GM23248 (cell line): Measurements from ENCODE around the gene KDM2B. TPM values are rescaled to one million over a fixed set of nuclear protein-coding genes. Genes with fewer than 3 reads are reported as not detected.

Source experiments
- DNase-seq: peaks from one replicate; pipeline ENCODE4 v3.0.0-alpha.2; 2015
- H2AFZ ChIP-seq: fragments of 200-600 bp; sonication (generic); 2 replicates; pipeline ENCODE4 v1.6.1; 2016; ENCODE audit warnings: antibody characterized with exemption
- H3F3A ChIP-seq: fragments of 200-600 bp; sonication (generic); 2 replicates; pipeline ENCODE4 v1.6.1; 2016; ENCODE audit warnings: mild to moderate bottlenecking, antibody characterized with exemption, mixed run types; ENCODE audit not compliant: insufficient read depth
- H3K27ac ChIP-seq: fragments of 200-600 bp; sonication (generic); 2 replicates; pipeline ENCODE4 v1.5.1; 2016; ENCODE audit warnings: mild to moderate bottlenecking
- H3K27me3 ChIP-seq: fragments of 200-600 bp; sonication (generic); replicated peaks from 2 replicates; pipeline ENCODE4 v1.6.1; 2016; ENCODE audit warnings: mild to moderate bottlenecking; ENCODE audit not compliant: insufficient read depth
- H3K36me3 ChIP-seq: fragments of 200-600 bp; sonication (generic); 2 replicates; pipeline ENCODE4 v1.6.1; 2016; ENCODE audit warnings: low read depth, mild to moderate bottlenecking
- H3K4me1 ChIP-seq: fragments of 200-600 bp; sonication (generic); 2 replicates; pipeline ENCODE4 v1.6.1; 2016; ENCODE audit warnings: mild to moderate bottlenecking; ENCODE audit not compliant: insufficient read depth
- H3K4me2 ChIP-seq: fragments of 200-600 bp; sonication (generic); one replicate; pipeline ENCODE4 v1.6.1; 2016; ENCODE audit warnings: mild to moderate bottlenecking; ENCODE audit not compliant: unreplicated experiment
- H3K4me3 ChIP-seq: fragments of 200-600 bp; sonication (generic); 2 replicates; pipeline ENCODE4 v1.5.1; 2016; ENCODE audit warnings: mild to moderate bottlenecking
- H3K79me2 ChIP-seq: fragments of 200-600 bp; sonication (generic); 2 replicates; pipeline ENCODE4 v1.6.1; 2016; ENCODE audit warnings: mild to moderate bottlenecking; ENCODE audit not compliant: insufficient read depth
- H3K9ac ChIP-seq: fragments of 200-600 bp; sonication (generic); 2 replicates; pipeline ENCODE4 v1.6.1; 2016; ENCODE audit warnings: mild to moderate bottlenecking
- H3K9me2 ChIP-seq: fragments of 200-600 bp; sonication (generic); 2 replicates; pipeline ENCODE4 v1.6.1; 2016; ENCODE audit warnings: mixed run types, mild to moderate bottlenecking, moderate library complexity; ENCODE audit not compliant: insufficient read depth
- H3K9me3 ChIP-seq: fragments of 200-600 bp; sonication (generic); one replicate; pipeline ENCODE4 v1.6.1; 2017; ENCODE audit warnings: low read depth
- H4K20me1 ChIP-seq: fragments of 200-600 bp; sonication (generic); 2 replicates; pipeline ENCODE4 v1.6.0; 2016; ENCODE audit not compliant: insufficient read depth
- EZH2 ChIP-seq: fragments of 200-600 bp; sonication (generic); IDR thresholded peaks from 2 replicates; pipeline ENCODE4 v1.6.1; 2018; ENCODE audit warnings: antibody characterized with exemption, mild to moderate bottlenecking; ENCODE audit not compliant: insufficient read depth, poor library complexity, severe bottlenecking
- EZH2phosphoT487 ChIP-seq: fragments of 200-600 bp; sonication (generic); IDR thresholded peaks from 2 replicates; pipeline ENCODE4 v1.6.1; 2018; ENCODE audit warnings: antibody characterized with exemption, moderate library complexity, mild to moderate bottlenecking, low read depth; ENCODE audit not compliant: insufficient read depth
- WGBS, 2 experiments: methylation state at CpG; one replicate each; pipeline ENCODE4 v1.1.6; 2015 to 2017; ENCODE audit warnings: low lambda C conversion rate in 2 of 2, low coverage in 1 of 2; ENCODE audit errors: missing lambda C conversion rate in 2 of 2; 5-methylcytosine and 5-hydroxymethylcytosine counted together
- in situ Hi-C: fragments of 300-500 bp; cut with MboI; formaldehyde crosslinking; loops from 2 replicates; pipeline ENCODE4 v1.15.0; 2020
- polyA plus RNA-seq: library from polyadenylated mRNA; unstranded; fragments of >200 nt; fragmentation: Nextera tagmentation; extraction: Ambion mirVana; gene quantifications from 2 replicates; pipeline ENCODE4 v1.2.1, GENCODE V29; 2016
- total RNA-seq: library from RNA; depleted of rRNA; stranded (reverse); fragments of >200 nt; shearing (Covaris generic); gene quantifications from 2 replicates; pipeline ENCODE4 v1.2.3, GENCODE V29; 2014

The KDM2B gene
- total and polyA plus RNA-seq, 2 experiments from 2014 or later: 8.2 to 20.1 TPM

- H3K9me2 ChIP-seq: no peaks in the 10 kb centered on the region
- TF ChIP-seq EZH2: no peak
- no peak for TF ChIP-seq EZH2phosphoT487
- no peak overlapping the region for H2AFZ ChIP-seq
- peaks cover 10% of the 10 kb centered on the region; the same call in 1 of the 2 replicates for H3K4me1 ChIP-seq
- no peak overlapping the region for H3K9ac ChIP-seq
- in situ Hi-C loops: no loop called here
- no peaks in the 10 kb centered on the region; the same call in 1 of the 2 replicates for H3K36me3 ChIP-seq
- H3F3A ChIP-seq: no peaks in the 10 kb centered on the region
- H4K20me1 ChIP-seq: no peaks in the 10 kb centered on the region
- no peak overlapping the region for H3K4me2 ChIP-seq
- H3K9me3 ChIP-seq: no peaks in the 10 kb centered on the region
- H3K27ac ChIP-seq: no peak overlapping the region
- DNase-seq: no peak
- H3K4me3 ChIP-seq: no peak overlapping the region
- no peaks in the 10 kb centered on the region for H3K27me3 ChIP-seq
- no peaks in the 10 kb centered on the region for H3K79me2 ChIP-seq
- 97 to 98% methylated on average over 6 of the region's 6 CpGs for WGBS, 2 experiments
These were observed 40.9 kb downstream of the KDM2B start for GRCh38 chr12:121539908-121540307.

- WGBS, 2 experiments: 61 to 75% methylated on average over 5 of the region's 5 CpGs
- H3K9me2 ChIP-seq: no peaks in the 10 kb centered on the region
- no peak overlapping the region for H3K4me3 ChIP-seq
- no peaks in the 10 kb centered on the region for H3K79me2 ChIP-seq
- no peaks in the 10 kb centered on the region for H3K27me3 ChIP-seq
- no peak overlapping the region for H3K4me2 ChIP-seq
- H3K9ac ChIP-seq: no peak overlapping the region
- H3F3A ChIP-seq: no peaks in the 10 kb centered on the region
- H2AFZ ChIP-seq: no peak overlapping the region
- no peak overlapping the region for H3K27ac ChIP-seq
- peak; percentile 17 for DNase-seq
- no peak for TF ChIP-seq EZH2
- TF ChIP-seq EZH2phosphoT487: no peak
- H3K4me1 ChIP-seq: peaks cover 10% of the 10 kb centered on the region; the same call in 1 of the 2 replicates
- in situ Hi-C loops: no loop called here
- H3K36me3 ChIP-seq: no peaks in the 10 kb centered on the region; the same call in 1 of the 2 replicates
- H3K9me3 ChIP-seq: no peaks in the 10 kb centered on the region
- no peaks in the 10 kb centered on the region for H4K20me1 ChIP-seq
These were observed 42.1 kb downstream of the KDM2B start for GRCh38 chr12:121538699-121539061.

GRCh38 chr12:121537814-121538698 lies 42.8 kb downstream of the KDM2B start:
- Histone ChIP-seq H3K4me2 (peak overlapping the region; percentile 74), H4K20me1 (no peaks in the 10 kb centered on the region), H3K4me3 (peak overlapping the region; percentile 67), H3K9me2 (no peaks in the 10 kb centered on the region), H3K79me2 (no peaks in the 10 kb centered on the region), H3K27ac (no peak overlapping the region), H3K9me3 (no peaks in the 10 kb centered on the region), H3K36me3 (no peaks in the 10 kb centered on the region; the same call in 1 of the 2 replicates), H3K9ac (peak overlapping the region; percentile 55; the same call in 1 of the 2 replicates), H3K27me3 (no peaks in the 10 kb centered on the region), H2AFZ (peak overlapping the region; percentile 58; the same call in 1 of the 2 replicates), H3F3A (peaks cover 3% of the 10 kb centered on the region; the same call in 1 of the 2 replicates), H3K4me1 (peaks cover 10% of the 10 kb centered on the region; the same call in 1 of the 2 replicates)
- peak; percentile 44 for DNase-seq
- in situ Hi-C loops: no loop called here
- TF ChIP-seq EZH2phosphoT487 (no peak), EZH2 (no peak)
- WGBS, 2 experiments: 23 to 25% methylated on average over 36 of the region's 83 CpGs

- Histone ChIP-seq H3K4me3 (peak overlapping the region; percentile 67), H4K20me1 (no peaks in the 10 kb centered on the region), H3K9me2 (no peaks in the 10 kb centered on the region), H3K36me3 (no peaks in the 10 kb centered on the region; the same call in 1 of the 2 replicates), H3K27me3 (no peaks in the 10 kb centered on the region), H3K4me2 (peak overlapping the region; percentile 74), H3K79me2 (no peaks in the 10 kb centered on the region), H3K9ac (peak overlapping the region; percentile 55), H3K4me1 (peaks cover 10% of the 10 kb centered on the region; the same call in 1 of the 2 replicates), H2AFZ (peak overlapping the region; percentile 58), H3K9me3 (no peaks in the 10 kb centered on the region), H3F3A (peaks cover 3% of the 10 kb centered on the region; the same call in 1 of the 2 replicates), H3K27ac (no peak overlapping the region; the same call in 1 of the 2 replicates)
- WGBS, 2 experiments: 2 to 3% methylated on average over 33 to 56 of the region's 73 CpGs
- in situ Hi-C loops: no loop called here
- DNase-seq: peak; percentile 84
- TF ChIP-seq EZH2phosphoT487: no peak
- TF ChIP-seq EZH2: no peak
These were observed 43.7 kb downstream of the KDM2B start for GRCh38 chr12:121536899-121537813.
